ENCODE data around the gene ZNF780B. TPM values are rescaled to one million over a fixed set of nuclear protein-coding genes. Genes with fewer than 3 reads are reported as not detected.

The ZNF780B gene
- total RNA-seq, 1 donor from 2014 or later: 15.6 TPM

- TF ChIP-seq CTCF (IDR thresholded peaks at IDR 0.05): no peak
- intact Hi-C loops (cut with DNase I): no loop called here
- peaks cover 33 to 52% of the 10 kb centered on the region in 2 donors for H3K36me3 ChIP-seq
Measured at GRCh38 chr19:39982883-39983282, 73.1 kb downstream of the ZNF780B start.

More at GRCh38 chr19:39982883-39983282, 73.1 kb downstream of the ZNF780B start:
- H3K4me3 ChIP-seq: no peak overlapping the region
- no peak for DNase-seq (ENCODE audit: low spot score in 2 of 2)
- peaks cover 0 to 3% of the 10 kb centered on the region in 2 donors for H3K4me1 ChIP-seq
- H3K27ac ChIP-seq: no peak overlapping the region
- peaks cover 0 to 30% of the 10 kb centered on the region in 2 donors for H3K9me3 ChIP-seq
- H3K27me3 ChIP-seq: no peaks in the 10 kb centered on the region

Other genes starting within 250 kb of the ZNF780B start
- gene DYRK1B, start 222.1 kb downstream of the ZNF780B start, total RNA-seq: 34.7 TPM
- 92.1 TPM for gene FBL, start 209.9 kb downstream of the ZNF780B start, total RNA-seq
- 21.2 TPM for gene FCGBP, start 121.6 kb downstream of the ZNF780B start, total RNA-seq
- gene PSMC4, start 85.1 kb downstream of the ZNF780B start, total RNA-seq: 122 TPM
- gene ZNF546, start 59.2 kb downstream of the ZNF780B start, total RNA-seq: 3.0 TPM
- gene ZNF780A, start 34.7 kb upstream of the ZNF780B start, total RNA-seq: 0.32 TPM
- 19.4 TPM for gene MAP3K10, start 135.2 kb upstream of the ZNF780B start, total RNA-seq
- not detected for gene TTC9B, start 162.2 kb upstream of the ZNF780B start, total RNA-seq
- not detected for gene CCNP, start 170.5 kb upstream of the ZNF780B start, total RNA-seq
- gene AKT2, start 229.1 kb upstream of the ZNF780B start, total RNA-seq: 137 TPM

Data from ascending aorta (tissue), 2 donors.